NCI-H2107 treated with DMSO at 0.1 percent for 48 hours (cell line): Measurements from ENCODE around the gene ULK4.
"Not testable (repeated sequence)": the region's sequence is repeated elsewhere in the genome, so short reads cannot be mapped to it uniquely, and the experiment has no call there.

Source experiments
- DNase-seq: peaks from one replicate; lab custom pipeline; 2025; ENCODE audit not compliant: unreplicated experiment; lab: John Stamatoyannopoulos, UW

Gene ULK4

DNA sequence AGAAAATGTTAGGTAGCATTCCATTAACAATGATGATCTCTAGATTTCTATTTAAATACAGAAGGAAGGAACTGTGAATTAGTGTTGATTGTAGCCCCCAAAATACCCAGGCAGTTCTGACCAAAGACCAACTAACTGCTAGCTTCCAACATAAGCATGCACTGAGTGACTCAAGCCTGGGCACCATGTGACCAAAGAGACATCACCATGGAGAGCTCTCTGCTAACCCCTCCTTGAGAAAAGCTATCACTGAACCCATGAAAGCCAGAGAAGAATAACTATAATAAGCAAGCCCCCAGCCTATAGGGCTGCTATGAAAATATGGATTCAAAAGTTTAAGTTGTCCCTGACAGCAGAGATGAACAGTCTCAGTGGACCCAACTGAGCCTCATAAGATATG lies 310.2 kb downstream of the ULK4 start:
- DNase-seq, result no peak

DNA sequence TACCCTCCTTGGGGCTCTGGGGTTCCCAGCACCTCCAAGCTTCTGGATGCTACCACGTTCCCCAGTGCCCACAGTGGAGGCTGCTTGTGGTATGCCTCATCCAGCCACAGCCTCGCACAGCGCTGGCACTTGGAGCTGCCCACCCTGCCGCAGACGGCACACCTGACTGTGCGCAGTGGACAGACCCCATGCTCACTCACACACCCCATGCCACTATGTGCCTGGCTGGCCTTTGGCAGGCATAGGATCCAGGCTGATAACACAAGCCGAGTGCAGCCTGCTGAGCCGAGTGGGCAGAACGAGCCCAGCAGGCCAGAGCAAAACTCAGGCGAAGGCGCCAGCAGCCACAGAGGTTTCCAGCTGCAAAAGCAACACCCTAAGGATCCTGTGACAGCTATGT lies 311.5 kb downstream of the ULK4 start:
- DNase-seq, result no peak

GRCh38 chr3:41649129-41649739 lies 312.7 kb downstream of the ULK4 start:
- no peak for DNase-seq

DNA sequence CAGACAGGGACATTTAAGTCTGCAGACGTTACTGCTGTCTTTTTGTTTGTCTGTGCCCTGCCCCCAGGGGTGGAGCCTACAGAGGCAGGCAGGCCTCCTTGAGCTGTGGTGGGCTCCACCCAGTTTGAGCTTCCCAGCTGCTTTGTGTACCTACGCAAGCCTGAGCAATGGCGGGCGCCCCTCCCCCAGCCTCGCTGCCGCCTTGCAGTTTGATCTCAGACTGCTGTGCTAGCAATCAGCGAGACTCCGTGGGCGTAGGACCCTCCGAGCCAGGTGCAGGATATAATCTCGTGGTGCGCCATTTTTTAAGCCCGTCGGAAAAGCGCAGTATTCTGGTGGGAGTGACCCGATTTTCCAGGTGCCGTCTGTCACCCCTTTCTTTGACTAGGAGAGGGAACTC lies 314.2 kb downstream of the ULK4 start:
- not testable (repeated sequence) for DNase-seq

- DNase-seq, result no peak
These were observed 321.8 kb downstream of the ULK4 start for GRCh38 chr3:41640076-41640475.

DNA sequence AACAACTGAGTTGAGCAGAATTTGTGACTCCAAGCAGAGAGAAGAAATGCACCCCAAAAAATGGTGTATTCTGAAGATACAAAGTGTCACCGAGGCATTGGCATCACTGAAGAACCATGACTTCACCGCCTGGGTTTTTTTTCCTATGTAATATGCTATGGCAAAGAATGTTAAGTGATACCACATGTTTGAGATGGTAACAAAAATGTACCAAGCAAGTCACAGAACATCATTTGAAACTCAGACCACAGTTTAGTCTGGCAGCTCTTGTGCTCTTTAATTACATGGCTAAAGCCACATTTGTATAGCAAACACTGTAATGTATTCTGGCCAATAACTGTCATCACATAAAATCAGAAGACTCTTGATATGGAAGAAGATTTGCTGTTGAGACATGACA lies 323.5 kb downstream of the ULK4 start:
- no peak for DNase-seq

GRCh38 chr3:41632700-41633099 lies 329.2 kb downstream of the ULK4 start:
- DNase-seq, result no peak

DNA sequence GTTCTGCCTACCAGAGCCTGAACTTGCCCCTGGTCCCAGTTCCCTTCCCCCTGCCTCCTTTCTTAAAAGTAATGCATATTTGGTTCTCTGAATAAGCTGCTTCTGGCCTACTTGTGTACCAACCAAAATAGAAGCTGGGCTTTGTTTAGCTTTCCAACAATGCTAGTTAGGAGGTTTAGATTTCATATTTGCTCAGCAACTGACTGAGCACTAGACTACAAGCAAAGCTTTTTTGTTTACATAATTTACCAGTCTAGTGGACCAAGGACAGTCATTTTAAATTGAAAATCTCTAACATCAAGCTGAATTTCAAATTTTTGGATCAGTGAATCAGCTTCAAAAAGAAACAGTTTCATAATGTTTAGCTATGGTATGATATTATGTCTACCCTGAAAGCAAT lies 331.2 kb downstream of the ULK4 start:
- DNase-seq, result peak; percentile 34

GRCh38 chr3:41629986-41630385 lies 331.9 kb downstream of the ULK4 start:
- no peak for DNase-seq

GRCh38 chr3:41629072-41629471 lies 332.8 kb downstream of the ULK4 start:
- no peak for DNase-seq

GRCh38 chr3:41627477-41628087 lies 334.3 kb downstream of the ULK4 start:
- no peak for DNase-seq

- DNase-seq, result no peak
These were observed 349.1 kb downstream of the ULK4 start for GRCh38 chr3:41612853-41613252.

DNA sequence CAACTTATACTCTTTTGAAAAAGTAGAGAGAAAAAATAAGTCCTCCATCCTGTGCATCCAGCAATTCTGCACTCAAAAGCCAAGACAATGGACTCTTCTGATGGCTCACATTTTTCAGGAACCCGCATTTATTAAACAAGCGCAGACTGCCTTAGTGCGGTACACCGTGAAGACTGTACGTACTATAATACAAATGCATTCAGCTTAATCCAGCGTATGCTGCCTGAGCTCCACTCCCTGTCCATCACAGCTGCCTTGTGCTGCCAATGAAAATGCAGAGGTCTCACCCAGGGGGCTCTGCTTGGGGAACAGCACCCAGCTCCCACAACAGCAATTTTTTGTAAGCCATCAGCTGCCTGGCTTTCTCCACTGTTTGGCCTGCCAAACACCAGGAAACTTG lies 350.9 kb downstream of the ULK4 start:
- DNase-seq, result no peak

DNA sequence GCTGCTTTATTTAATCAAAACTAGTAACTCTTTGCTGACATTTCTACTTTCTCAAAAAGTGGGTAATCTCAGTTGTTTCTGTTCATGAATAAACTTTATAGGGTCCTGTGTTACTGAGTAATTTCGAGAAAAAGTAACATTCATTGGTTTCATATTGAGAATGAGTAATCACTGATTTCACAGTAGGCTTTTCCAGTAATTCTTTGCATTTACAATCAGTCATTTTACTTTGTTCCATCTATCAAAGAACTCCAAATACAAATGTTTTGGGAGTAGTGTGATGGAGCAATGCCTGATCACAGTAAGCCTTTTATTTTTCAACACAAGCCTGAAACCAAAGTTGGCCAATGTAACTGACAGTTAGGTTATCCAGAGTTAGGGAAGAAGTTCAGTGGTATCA lies 353.6 kb downstream of the ULK4 start:
- no peak for DNase-seq

DNA sequence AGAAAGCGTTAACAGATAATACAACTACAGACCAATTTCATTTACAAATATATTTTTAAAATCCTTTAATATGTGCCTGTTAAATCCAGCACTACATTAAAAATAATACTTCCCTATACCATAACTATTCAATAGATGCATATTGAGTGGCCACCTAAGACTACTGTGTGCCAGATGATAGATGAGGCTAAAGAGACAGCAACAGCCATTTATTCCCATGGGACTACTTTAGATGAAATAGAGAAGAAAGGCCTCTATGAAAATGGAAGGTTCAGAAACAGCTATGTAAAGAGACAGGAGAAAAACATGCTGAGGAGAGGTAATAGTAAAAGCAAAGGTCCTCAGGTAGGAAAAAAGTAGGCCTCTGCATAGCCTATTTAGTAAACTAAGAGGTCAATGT lies 358.1 kb downstream of the ULK4 start:
- DNase-seq, result peak; percentile 4

DNA sequence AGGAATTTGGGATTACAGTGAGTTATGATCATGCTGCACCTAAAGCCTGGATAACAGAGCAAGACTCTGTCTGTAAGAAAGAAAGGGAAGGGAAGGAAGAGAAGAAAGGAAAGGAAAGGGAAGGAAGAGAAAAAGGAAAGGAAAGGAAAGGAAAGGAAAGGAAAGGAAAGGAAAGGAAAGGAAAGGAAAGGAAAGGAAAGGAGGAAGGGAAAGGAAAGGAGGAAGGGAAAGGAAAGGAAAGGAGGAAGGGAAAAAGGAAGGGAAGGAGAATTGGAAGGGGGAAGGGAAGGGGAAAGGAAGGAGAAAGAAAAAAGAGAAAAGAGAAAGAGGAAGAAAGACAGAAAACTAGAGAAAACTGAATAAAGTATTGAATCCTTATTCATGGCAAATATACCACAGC lies 359.8 kb downstream of the ULK4 start:
- DNase-seq, result no peak

DNA sequence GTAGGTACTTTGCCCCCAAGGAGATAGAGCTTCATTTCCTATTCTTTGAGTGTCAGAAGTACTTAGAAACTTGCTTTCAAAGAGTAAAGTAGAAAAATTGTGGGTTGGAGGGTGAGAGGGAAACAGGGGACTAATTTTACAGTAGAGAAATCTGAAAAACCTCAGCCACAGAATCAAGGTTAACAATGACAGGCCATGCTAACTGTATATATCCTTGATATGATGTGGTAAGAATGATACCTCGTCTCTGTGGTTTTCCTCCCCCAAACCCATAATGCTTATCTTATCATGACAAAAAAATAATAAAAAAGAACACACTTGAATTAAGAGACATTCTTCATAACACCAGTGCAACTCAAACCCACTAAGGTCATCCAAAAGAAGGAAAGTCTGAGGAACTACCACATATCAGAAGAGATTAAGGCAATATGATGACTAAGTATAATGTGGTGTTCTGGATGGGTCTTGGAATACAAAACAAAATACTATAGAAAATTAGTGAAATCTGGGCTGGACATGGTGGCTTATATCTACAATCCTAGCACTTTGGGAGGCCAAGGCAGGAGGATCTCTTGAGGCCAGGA lies 360.4 kb downstream of the ULK4 start:
- no peak for DNase-seq

DNA sequence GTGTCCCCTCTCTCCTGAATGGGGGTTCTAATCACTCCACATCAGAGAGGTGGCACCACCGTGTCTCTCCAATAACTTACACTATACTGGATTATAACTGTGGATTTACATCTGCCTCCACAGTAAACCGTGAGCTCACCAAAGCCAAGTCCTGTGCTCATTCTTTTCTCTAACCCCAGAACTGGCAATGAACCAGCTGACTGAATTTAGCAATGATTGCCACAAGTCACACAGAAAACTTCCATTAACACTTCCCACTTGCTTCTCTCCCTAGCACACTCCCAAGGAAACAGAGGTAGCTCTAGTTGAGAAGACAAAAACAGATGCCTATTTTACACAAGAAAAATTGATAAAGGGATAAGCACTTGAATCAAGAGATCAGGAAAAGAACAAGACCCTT lies 361.3 kb downstream of the ULK4 start:
- DNase-seq, result no peak

DNA sequence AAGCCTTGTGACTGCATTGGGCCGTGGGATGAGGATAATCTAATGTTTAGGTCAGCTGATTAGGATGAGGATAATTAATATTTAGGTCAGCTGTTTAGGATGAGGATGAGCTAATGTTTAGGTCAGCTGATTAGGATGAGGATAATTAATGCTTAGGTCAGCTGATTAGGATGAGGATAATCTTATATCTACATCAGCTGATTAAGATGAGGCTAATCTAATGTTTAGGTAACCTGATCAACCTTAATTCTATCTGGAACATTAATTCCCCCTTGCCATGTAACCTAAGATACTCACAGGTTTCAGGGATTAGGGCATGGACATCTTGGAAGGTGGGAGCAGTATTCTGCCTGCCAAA lies 362.8 kb downstream of the ULK4 start:
- DNase-seq, result no peak

- no peak for DNase-seq
These were observed 363.3 kb downstream of the ULK4 start for GRCh38 chr3:41598402-41599126.

GRCh38 chr3:41593774-41594173 lies 368.1 kb downstream of the ULK4 start:
- no peak for DNase-seq

DNA sequence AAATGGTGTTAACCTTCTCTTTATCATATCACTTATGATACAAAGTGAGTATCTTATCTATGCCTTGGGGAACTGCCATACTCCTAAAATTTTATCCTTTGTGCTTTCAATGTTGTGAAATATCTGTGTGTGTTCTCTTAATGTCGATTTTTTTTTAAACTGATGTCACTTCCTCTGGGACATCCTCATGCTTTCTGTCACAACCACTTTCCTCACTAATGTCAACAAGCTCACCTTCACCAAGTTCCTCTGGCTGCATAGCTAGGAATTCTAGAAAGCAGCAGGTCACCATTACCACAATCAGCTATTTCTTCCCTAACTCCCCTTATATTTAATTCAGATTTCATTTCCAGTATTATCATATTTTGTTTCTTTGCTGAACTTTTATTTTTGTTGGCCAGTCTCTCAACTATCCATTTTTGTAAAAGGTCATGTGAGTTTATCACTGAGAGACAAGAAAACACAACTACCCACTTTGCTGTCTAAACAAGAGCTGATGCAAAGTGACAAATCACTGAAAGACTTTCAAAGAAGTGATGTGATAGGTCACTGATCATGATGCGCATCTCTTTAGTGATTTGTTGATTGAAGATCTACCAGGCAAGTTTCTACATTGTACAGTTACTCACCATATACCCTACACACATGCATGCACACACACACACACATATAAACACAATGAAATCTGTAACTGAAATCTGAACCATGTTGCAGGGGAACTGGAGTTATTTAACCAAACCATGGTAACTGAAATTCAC lies 369.0 kb downstream of the ULK4 start:
- DNase-seq, result no peak
